WTC11 (cell line): Measurements from ENCODE around the gene RNF224. TPM values are rescaled to one million over a fixed set of nuclear protein-coding genes. Genes with fewer than 3 reads are reported as not detected.

Experiments used
- total RNA-seq: library from RNA; stranded (reverse); gene quantifications from 3 replicates; pipeline ENCODE4 v1.2.3, GENCODE V29; 2021
- TF ChIP-seq, protein P1 (sequence below): fragments of 250-450 bp; sonication (Bioruptor Pico); IDR thresholded peaks from 2 replicates; pipeline ENCODE4 v1.9.0; 2021; ENCODE audit warnings: mild to moderate bottlenecking, borderline replicate concordance

The RNF224 gene
- total RNA-seq, 1 experiment from 2014 or later, result 0.59 TPM

DNA sequence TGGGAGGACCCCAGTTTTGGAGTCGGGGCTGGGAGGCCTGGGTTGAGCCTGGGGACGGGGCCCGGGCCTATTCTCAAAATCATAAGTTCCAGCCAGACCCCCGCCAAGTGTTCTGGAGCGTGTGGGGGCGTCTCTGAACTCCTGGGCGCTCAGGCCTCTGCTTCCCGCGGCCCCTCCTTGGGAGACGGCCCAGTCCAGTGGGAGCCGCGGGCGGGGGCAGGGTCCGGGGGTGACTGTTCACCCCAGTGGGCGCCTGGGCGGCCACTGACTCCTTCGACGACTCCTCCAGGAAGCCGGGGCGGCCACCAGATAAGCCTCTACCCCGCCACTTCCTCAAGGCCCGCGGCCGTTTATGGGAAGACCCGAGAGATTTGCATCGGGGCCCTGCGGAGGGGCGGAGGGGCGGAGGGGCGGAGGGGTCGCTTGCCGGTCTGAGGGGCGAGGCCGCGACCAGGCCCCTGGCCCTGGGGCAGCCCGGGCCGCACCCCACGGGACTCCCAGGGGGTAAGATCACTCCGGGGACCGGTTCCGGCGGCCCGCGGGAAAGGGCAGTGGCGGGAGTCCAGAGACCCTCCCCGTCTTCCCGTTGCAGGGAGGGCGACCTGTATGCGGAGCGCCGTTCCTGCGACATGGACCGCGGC is 50.9 kb downstream of the RNF224 start (continued):
- TF ChIP-seq, protein P1, sequence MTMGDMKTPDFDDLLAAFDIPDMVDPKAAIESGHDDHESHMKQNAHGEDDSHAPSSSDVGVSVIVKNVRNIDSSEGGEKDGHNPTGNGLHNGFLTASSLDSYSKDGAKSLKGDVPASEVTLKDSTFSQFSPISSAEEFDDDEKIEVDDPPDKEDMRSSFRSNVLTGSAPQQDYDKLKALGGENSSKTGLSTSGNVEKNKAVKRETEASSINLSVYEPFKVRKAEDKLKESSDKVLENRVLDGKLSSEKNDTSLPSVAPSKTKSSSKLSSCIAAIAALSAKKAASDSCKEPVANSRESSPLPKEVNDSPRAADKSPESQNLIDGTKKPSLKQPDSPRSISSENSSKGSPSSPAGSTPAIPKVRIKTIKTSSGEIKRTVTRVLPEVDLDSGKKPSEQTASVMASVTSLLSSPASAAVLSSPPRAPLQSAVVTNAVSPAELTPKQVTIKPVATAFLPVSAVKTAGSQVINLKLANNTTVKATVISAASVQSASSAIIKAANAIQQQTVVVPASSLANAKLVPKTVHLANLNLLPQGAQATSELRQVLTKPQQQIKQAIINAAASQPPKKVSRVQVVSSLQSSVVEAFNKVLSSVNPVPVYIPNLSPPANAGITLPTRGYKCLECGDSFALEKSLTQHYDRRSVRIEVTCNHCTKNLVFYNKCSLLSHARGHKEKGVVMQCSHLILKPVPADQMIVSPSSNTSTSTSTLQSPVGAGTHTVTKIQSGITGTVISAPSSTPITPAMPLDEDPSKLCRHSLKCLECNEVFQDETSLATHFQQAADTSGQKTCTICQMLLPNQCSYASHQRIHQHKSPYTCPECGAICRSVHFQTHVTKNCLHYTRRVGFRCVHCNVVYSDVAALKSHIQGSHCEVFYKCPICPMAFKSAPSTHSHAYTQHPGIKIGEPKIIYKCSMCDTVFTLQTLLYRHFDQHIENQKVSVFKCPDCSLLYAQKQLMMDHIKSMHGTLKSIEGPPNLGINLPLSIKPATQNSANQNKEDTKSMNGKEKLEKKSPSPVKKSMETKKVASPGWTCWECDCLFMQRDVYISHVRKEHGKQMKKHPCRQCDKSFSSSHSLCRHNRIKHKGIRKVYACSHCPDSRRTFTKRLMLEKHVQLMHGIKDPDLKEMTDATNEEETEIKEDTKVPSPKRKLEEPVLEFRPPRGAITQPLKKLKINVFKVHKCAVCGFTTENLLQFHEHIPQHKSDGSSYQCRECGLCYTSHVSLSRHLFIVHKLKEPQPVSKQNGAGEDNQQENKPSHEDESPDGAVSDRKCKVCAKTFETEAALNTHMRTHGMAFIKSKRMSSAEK (CRISPR knock-in tag), result no peak

Other genes starting within 250 kb of the RNF224 start
- gene PTGDS, start 250.0 kb upstream of the RNF224 start, total RNA-seq, result 2.2 to 4.0 TPM (median 2.9 TPM) in 3 replicates
- 0.27 to 0.50 TPM (median 0.34 TPM) in 3 replicates for gene LCNL1, start 244.5 kb upstream of the RNF224 start, total RNA-seq
- gene PAXX, start 235.1 kb upstream of the RNF224 start, total RNA-seq, result 44.1 to 45.3 TPM (median 44.6 TPM) in 3 replicates
- 0.31 to 0.41 TPM in 2 of 3 replicates, not detected in the other for gene CLIC3, start 230.9 kb upstream of the RNF224 start, total RNA-seq
- 19.2 to 28.3 TPM (median 25.9 TPM) in 3 replicates for gene ABCA2, start 199.3 kb upstream of the RNF224 start, total RNA-seq
- gene FUT7, start 195.4 kb upstream of the RNF224 start, total RNA-seq, result not detected in 3 replicates
- 64.3 to 68.8 TPM (median 64.5 TPM) in 3 replicates for gene NPDC1, start 181.3 kb upstream of the RNF224 start, total RNA-seq
- 8.3 to 9.6 TPM (median 9.2 TPM) in 3 replicates for gene ENTPD2, start 173.4 kb upstream of the RNF224 start, total RNA-seq
- 52.0 to 67.0 TPM (median 53.6 TPM) in 3 replicates for gene SAPCD2, start 156.9 kb upstream of the RNF224 start, total RNA-seq
- 12.1 to 17.7 TPM (median 14.3 TPM) in 3 replicates for gene UAP1L1, start 150.0 kb upstream of the RNF224 start, total RNA-seq
- 44.9 to 57.1 TPM (median 47.1 TPM) in 3 replicates for gene MAN1B1, start 140.5 kb upstream of the RNF224 start, total RNA-seq
- gene DPP7, start 112.8 kb upstream of the RNF224 start, total RNA-seq, result 38.9 to 43.7 TPM (median 42.1 TPM) in 3 replicates
- 4.0 to 6.6 TPM (median 4.1 TPM) in 3 replicates for gene GRIN1, start 88.3 kb upstream of the RNF224 start, total RNA-seq
- 1.1 to 2.2 TPM (median 2.1 TPM) in 3 replicates for gene LRRC26, start 57.5 kb upstream of the RNF224 start, total RNA-seq
- not detected in 3 replicates for gene TMEM210, start 55.4 kb upstream of the RNF224 start, total RNA-seq
- gene ANAPC2, start 38.9 kb upstream of the RNF224 start, total RNA-seq, result 61.0 to 80.9 TPM (median 61.2 TPM) in 3 replicates
- gene SSNA1, start 38.8 kb upstream of the RNF224 start, total RNA-seq, result 102 to 105 TPM (median 103 TPM) in 3 replicates
- 33.4 to 43.1 TPM (median 38.1 TPM) in 3 replicates for gene TPRN, start 26.8 kb upstream of the RNF224 start, total RNA-seq
- 46.7 to 50.6 TPM (median 47.4 TPM) in 3 replicates for gene TMEM203, start 21.9 kb upstream of the RNF224 start, total RNA-seq
- gene NDOR1, start 21.8 kb upstream of the RNF224 start, total RNA-seq, result 40.3 to 49.0 TPM (median 43.2 TPM) in 3 replicates
- 13.3 to 14.8 TPM (median 14.3 TPM) in 3 replicates for gene RNF208, start 5.3 kb upstream of the RNF224 start, total RNA-seq
- gene CYSRT1, start 2.3 kb upstream of the RNF224 start, total RNA-seq, result 2.8 to 3.5 TPM (median 2.9 TPM) in 3 replicates
- 0.13 to 0.23 TPM (median 0.14 TPM) in 3 replicates for gene SLC34A3, start 3.4 kb downstream of the RNF224 start, total RNA-seq
- 373 to 376 TPM (median 375 TPM) in 3 replicates for gene TUBB4B, start 13.8 kb downstream of the RNF224 start, total RNA-seq
- 0.21 to 0.26 TPM in 2 of 3 replicates, not detected in the other for gene STPG3, start 23.8 kb downstream of the RNF224 start, total RNA-seq
- 93.7 to 95.0 TPM (median 94.7 TPM) in 3 replicates for gene NELFB, start 27.8 kb downstream of the RNF224 start, total RNA-seq
- gene TOR4A, start 50.2 kb downstream of the RNF224 start, total RNA-seq, result 7.3 to 11.8 TPM (median 11.3 TPM) in 3 replicates
- gene NRARP, start 74.8 kb downstream of the RNF224 start, total RNA-seq, result 46.7 to 52.4 TPM (median 51.5 TPM) in 3 replicates
- gene EXD3, start 195.7 kb downstream of the RNF224 start, total RNA-seq, result 20.4 to 23.1 TPM (median 21.2 TPM) in 3 replicates
- 2.9 to 5.9 TPM (median 4.8 TPM) in 3 replicates for gene NOXA1, start 195.9 kb downstream of the RNF224 start, total RNA-seq
- gene ENTPD8, start 213.9 kb downstream of the RNF224 start, total RNA-seq, result 2.0 to 2.5 TPM (median 2.3 TPM) in 3 replicates
- 61.6 to 63.7 TPM (median 61.9 TPM) in 3 replicates for gene NSMF, start 231.8 kb downstream of the RNF224 start, total RNA-seq